Measurements from ENCODE around the gene IL4R.
A peak's percentile ranks its signal among the peaks of the same experiment; 100 is the strongest.
"Not testable (repeated sequence)": the region's sequence is repeated elsewhere in the genome, so short reads cannot be mapped to it uniquely, and the experiment has no call there.

The IL4R gene

DNA sequence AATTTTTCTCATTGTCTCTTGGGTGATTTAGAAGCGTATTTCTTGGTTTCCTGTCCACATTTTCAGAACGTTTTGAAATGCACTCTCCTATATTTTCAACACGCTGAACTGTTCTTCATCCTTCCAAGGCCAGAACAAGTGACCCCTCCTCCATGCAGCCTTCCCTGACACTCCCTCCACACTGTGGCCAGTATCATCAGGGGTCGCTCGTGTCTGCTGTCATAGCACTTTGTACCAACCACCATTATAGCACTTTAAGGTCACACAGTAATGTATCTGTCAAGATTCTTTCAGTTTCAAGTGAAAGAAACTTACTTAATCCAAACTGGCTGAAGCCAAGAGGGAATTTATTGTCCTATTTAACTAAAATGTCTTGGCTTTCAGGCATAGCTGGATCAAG, 70.7 kb downstream of the IL4R start:
- DNase-seq = no peak

DNA sequence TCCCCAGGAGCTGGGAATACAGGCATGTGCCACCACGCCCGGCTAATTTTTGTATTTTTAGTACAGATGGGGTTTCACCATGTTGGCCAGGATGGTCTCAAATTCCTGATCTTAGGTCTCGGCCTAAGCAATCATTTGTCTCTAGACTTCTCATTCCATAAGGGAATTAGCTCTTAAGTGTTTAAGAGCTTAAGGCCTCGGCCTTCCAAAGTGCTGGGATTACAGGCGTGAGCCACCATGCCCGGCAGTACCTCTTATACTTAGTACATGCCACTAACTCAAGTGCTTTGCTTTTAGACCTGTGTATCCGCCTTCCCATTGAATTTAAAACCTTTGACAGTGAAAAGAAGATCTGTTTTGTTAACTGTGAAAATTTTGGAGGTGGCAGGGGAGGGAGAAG, 71.6 kb downstream of the IL4R start:
- DNase-seq = no peak

DNA sequence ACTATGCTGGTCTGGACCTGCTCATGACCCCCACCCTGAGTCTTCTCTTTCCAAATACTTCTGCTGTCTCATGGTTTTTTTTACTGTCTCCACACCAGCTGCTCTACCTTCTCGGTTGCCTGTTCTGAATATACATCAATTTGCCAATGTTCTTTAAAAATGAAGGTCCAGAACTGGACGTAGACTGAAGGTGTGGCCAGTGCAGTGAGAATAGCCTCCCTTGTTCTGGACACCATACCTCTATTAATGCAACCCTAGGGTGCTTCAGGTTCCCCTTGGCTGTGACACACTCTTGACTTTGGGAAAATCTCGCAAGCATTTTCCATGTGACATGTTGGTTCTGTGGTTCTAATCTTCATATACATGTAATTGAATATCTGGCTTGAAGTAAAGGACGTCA, 72.9 kb downstream of the IL4R start:
- DNase-seq = no peak

- no peak for DNase-seq
Observed at GRCh38 chr16:27387724-27388123, 74.0 kb downstream of the IL4R start.

DNA sequence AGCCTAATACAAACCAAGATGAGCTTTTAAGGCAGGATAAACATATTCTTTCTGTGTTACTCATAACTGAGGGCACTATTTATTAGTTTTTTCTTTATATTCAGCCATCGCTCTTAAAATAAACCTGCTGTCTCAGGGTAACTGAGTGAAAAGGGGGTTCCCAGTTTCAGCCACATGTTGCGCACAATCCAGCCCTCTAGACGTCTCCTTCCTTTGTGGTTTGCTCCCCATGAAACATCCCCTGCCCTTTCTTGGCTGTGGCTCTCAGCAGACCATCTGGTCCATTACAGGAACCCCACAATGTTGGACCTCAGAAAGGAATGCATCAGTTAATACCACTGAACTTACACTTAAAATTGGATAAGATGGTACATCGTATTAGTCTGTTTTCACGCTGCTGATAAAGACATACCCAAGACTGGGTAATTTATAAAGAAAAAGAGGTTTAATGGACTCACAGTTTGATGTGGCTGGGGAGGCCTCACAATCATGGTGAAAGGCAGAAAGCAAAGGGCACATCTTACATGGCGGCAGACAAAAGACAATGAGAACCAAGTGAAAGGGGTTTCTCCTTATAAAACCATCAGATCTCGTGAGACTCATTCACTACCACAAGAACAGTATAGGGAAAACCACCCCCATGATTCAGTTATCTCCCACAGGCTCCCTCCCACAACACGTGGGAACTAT, 75.6 kb downstream of the IL4R start:
- DNase-seq = no peak

DNA sequence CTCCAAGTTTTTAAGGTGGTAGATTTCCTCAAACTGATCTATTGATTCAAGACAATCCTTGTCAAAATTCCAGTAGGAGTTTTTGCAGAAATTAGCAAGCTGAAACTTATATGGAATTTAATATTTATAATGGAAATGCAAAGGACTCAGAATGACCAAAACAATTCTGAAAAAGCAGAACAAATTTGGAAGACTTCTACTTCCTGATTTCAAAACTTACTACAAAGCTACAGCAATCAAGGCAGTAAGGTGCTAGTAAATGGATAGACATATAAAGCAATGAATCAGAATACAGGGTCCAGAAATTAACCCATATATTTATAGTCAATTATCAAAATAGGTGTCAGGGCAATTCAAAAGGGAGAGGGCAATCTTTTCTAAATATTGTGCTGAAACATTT, 76.4 kb downstream of the IL4R start:
- no peak for DNase-seq

DNA sequence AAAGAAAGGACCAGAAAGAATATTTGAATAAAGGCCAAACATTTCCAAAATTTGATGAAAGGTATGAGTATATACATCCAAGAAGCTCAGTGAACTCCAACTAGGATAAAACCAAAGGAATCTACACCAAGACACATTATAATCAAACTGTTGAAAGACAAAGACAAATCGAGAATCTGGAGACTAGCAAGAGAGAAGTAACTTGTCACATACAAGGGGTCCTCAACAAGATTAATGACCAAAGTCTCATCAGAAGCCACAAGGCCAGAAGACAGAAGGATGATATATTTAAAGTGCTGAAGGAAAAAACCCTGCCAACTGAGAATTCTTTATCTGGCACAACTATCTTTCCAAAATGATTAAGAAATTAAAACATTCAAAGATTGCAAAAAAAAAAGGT, 78.9 kb downstream of the IL4R start:
- no peak for DNase-seq

- no peak for DNase-seq
Observed at GRCh38 chr16:27394516-27394915, 80.7 kb downstream of the IL4R start.

DNA sequence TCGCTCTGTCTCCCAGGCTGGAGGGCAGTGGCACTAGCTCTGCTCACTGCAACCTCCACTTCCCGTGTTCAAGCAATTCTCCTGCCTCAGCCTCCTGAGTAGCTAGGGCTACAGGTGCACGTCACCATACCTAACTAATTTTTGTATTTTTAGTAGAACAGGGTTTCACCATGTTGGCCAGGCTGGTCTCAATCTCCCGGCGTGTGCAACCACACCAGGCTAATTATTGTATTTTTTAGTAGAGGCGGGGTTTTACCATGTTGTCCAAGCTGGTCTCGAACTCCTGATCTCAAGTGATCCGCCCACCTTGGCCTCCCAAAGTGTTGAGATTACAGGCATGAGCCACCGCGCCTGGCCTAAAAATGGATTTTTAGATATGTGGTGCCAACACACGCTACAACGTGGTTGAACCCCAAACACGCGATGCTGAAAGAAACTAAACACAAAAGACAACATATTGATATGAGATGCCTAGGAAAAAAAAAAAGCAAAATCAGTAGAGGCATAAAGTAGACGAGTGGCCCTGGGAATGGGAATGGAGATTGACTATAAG, 84.6 kb downstream of the IL4R start:
- not testable (repeated sequence) for DNase-seq

- DNase-seq = no peak
Observed at GRCh38 chr16:27398894-27399853, 85.4 kb downstream of the IL4R start.

GRCh38 chr16:27399969-27400368, 86.2 kb downstream of the IL4R start:
- DNase-seq = no peak

DNA sequence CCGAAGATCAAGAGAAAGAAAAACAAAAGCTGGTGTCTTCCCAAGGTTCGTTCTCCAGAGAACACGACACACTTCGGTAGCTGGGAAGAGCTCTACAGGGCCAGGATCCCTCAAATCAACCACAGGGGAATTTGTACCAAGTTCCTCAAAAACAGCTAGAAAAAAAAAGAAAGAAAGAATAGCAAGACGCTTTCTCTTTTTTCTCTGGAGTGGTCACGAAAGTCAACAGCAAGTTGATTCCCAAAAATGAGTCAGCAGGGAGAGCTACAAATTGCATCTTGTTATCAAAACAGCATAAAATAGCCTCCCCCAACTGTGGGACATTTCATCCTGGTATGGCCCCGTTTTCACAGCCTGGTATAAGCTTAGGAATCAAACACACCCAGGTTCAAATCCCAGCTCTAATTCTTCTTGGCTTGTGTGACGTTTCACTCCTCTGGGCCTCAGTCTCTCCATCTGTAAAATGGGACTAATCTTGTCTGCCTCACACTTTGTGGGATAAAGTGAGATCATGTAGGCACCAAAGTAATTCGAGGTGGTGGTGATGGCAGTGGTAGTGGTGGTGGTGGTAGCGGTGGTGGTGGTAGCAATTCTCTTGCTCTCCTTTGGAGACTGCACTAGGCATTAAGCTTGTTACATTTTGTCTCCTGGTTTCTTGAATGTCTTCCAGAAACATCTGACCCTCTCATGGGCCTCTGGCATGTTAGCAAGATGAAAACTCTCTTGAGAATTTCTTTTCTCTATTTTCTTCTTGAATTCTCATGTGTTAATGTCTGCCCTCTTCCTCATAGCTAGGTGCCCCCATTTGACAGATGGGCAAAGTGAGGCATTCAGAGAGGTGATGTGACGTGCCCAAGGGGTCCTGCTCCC, 87.2 kb downstream of the IL4R start:
- DNase-seq = no peak

DNA sequence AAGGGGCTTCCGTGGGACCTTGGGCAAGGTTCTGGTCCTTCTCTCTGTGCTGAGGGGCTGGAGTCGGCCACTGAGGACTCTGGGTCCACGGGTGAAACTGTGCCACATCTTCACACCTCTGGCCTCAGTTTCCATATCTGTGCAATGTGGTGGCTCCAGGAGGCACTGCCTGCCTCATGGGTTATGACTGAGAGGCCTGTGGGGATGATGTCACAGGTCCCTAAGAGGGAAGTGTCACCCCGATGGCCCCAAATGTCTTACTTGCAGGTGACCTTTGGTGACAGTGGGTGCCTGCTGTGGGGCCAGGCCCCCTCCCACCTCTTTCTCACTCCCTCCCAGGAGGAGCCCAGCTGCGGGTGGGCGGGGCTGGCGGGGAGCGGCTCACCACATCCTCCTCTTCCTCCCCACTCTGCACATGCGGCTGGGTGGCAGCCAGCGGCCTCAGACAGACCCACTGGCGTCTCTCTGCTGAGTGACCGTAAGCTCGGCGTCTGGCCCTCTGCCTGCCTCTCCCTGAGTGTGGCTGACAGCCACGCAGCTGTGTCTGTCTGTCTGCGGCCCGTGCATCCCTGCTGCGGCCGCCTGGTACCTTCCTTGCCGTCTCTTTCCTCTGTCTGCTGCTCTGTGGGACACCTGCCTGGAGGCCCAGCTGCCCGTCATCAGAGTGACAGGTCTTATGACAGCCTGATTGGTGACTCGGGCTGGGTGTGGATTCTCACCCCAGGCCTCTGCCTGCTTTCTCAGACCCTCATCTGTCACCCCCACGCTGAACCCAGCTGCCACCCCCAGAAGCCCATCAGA, 88.2 kb downstream of the IL4R start, which contains the start of gene IL21R:
Gene IL21R, plus strand, starts transcription at position 407 of the 801 bp plus-strand sequence. CDS start 27,898 bp downstream, outside the sequence.
- DNase-seq = peak; percentile 40

GRCh38 chr16:27402569-27402963, 88.8 kb downstream of the IL4R start:
- DNase-seq = no peak

DNA sequence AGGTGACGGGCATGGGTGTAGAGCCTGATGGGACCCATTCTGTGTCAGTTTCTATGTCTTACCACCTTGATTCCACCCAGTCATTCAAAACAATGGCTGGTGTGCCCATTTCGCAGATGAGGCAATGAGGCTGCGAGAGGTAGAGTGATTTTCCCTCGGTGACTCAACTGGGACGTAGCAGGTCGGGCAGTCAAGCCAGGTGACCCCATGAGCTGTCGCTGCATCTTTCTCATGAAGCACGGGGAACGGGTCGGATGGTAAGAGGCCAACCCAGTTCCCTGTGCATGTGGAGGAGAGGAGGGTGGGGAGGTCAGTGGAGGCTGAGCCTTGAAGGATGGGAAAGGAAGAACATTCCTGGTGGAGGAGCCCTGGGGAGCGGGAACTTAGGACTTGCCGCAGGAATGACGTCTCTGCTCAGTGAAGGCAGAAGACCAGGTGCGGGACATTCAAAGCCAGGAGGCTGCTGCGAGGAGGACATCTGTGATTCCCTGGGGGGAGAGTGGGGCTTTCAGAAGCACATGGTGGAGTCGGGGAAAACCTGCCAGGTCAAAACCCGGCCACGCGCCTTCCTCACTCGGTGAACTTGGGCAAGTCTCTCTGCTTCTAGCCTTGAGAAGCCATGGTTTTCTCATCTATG, 89.3 kb downstream of the IL4R start:
- DNase-seq = no peak

GRCh38 chr16:27403601-27403992, 89.8 kb downstream of the IL4R start:
- DNase-seq = no peak

GRCh38 chr16:27404163-27404823, 90.5 kb downstream of the IL4R start:
- DNase-seq = no peak

GRCh38 chr16:27405546-27406451, 92.0 kb downstream of the IL4R start:
- no peak for DNase-seq

DNA sequence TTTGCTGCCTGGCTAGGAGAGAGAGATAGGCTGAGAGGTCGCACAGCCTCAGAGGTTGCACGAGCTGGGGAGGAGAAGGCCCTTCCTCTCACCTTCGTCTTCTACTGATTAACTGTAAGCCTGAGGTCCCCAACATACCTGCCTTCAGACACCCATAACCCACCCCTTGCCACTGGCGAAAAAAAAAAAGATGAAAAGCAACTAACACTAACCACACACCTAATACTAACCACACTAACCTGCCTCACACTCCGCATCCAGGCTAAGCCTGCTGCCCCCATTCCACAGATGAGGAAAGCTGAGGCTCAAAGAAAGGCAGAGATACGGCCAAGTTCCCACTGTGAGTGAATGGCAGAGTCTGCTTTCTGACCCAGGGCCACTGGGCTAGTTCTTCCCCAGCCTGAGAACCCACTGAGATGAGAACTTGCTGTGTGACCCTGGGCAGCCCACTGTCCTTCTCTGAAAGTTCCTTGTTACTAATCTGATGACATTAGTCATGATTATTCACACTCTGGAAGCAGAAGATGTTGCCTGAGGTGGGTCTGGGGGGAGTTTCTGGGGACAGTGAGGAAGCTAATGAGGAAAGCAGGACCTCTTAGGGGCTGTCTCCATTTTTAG, 92.8 kb downstream of the IL4R start:
- DNase-seq = no peak

Measured in KG1 (cell line).